BJ (cell line): ENCODE results near the gene EPOP. TPM values are rescaled to one million over a fixed set of nuclear protein-coding genes. Genes with fewer than 3 reads are reported as not detected.

Experiments used
- CTCF ChIA-PET: fragments of 350-600 bp; formaldehyde crosslinking; extraction: SDS; loops from one replicate; lab custom pipeline; 2021; ENCODE audit warnings: antibody characterized with exemption, inconsistent platforms; lab: Yijun Ruan, JAX
- POLR2A ChIA-PET: fragments of 300-600 bp; sonication (Branson Sonifier 250); formaldehyde crosslinking; extraction: SDS; loops from one replicate; lab custom pipeline; 2021; ENCODE audit warnings: antibody characterized with exemption; lab: Charles Lee
- DNase-seq: peaks from one replicate; pipeline ENCODE4 v3.0.0-alpha.2; 2011; ENCODE audit warnings: low read depth
- H3K27me3 ChIP-seq: 2 replicates; pipeline ENCODE4 v1.6.0; 2011; ENCODE audit warnings: low read length; ENCODE audit not compliant: control insufficient read depth, insufficient read depth
- H3K36me3 ChIP-seq: 2 replicates; pipeline ENCODE4 v1.5.1; 2011; ENCODE audit warnings: low read length; ENCODE audit not compliant: control insufficient read depth, insufficient read depth
- H3K4me3 ChIP-seq: 2 replicates; pipeline ENCODE4 v1.5.1; 2011; ENCODE audit warnings: low read depth, mild to moderate bottlenecking, control low read depth, low read length
- CTCF ChIP-seq: IDR thresholded peaks from 2 replicates; pipeline ENCODE4 v1.5.1; 2011; ENCODE audit warnings: low read depth, mild to moderate bottlenecking, control low read depth, inconsistent platforms, low read length, moderate library complexity; ENCODE audit not compliant: insufficient read depth
- polyA plus RNA-seq: library from polyadenylated mRNA; depleted of rRNA; stranded (reverse); fragments of >200 nt; gene quantifications from 2 replicates; pipeline ENCODE4 v1.2.3, GENCODE V29; 2011

EPOP gene
- polyA plus RNA-seq, 1 experiment = 0.52 TPM

- CTCF ChIA-PET = interaction anchor here (0.7 to 1.4 kb wide), 3 partner anchors 9 to 20 kb away, joined by 3 to 4 read pairs (median 4); no protein-coding TSS in a partner anchor
- no peak overlapping the region for H3K4me3 ChIP-seq
- TF ChIP-seq CTCF = no peak
- no peaks in the 10 kb centered on the region; the same call in none of the 2 replicates for H3K27me3 ChIP-seq
- no peak for DNase-seq
- POLR2A ChIA-PET = no interaction called here
- H3K36me3 ChIP-seq = no peaks in the 10 kb centered on the region
Measured at GRCh38 chr17:38697061-38697820, 22.5 kb upstream of the EPOP start.

- Histone ChIP-seq H3K27me3 (peaks cover 3% of the 10 kb centered on the region), H3K4me3 (no peak overlapping the region), H3K36me3 (no peaks in the 10 kb centered on the region)
- TF ChIP-seq CTCF = no peak
- POLR2A ChIA-PET = no interaction called here
- no peak for DNase-seq
- CTCF ChIA-PET = interaction anchor here (1.1 to 1.4 kb wide), 3 partner anchors 16 to 41 kb away, joined by 3 to 7 read pairs (median 4); no protein-coding TSS in a partner anchor
Measured at GRCh38 chr17:38693700-38694329, 19.1 kb upstream of the EPOP start.

- no peak for TF ChIP-seq CTCF
- H3K4me3 ChIP-seq = no peak overlapping the region
- CTCF ChIA-PET = interaction anchor here (0.9 to 1.9 kb wide), 4 partner anchors 13 to 183 kb away, joined by 3 to 6 read pairs (median 3); no protein-coding TSS in a partner anchor
Measured at GRCh38 chr17:38691154-38691553, 16.4 kb upstream of the EPOP start.

GRCh38 chr17:38690386-38690785 lies 15.6 kb upstream of the EPOP start:
- no peak for TF ChIP-seq CTCF
- Histone ChIP-seq H3K36me3 (no peaks in the 10 kb centered on the region), H3K4me3 (no peak overlapping the region), H3K27me3 (peaks cover 3% of the 10 kb centered on the region; the same call in 1 of the 2 replicates)
- ChIA-PET CTCF (interaction anchor here (0.9 to 1.9 kb wide), 7 partner anchors 14 to 484 kb away, joined by 3 to 10 read pairs (median 3); no protein-coding TSS in a partner anchor), POLR2A (interaction anchor here (0.5 kb wide), 1 partner anchor 9 kb away, joined by 5 read pairs; no protein-coding TSS in a partner anchor)
- DNase-seq = no peak

More at GRCh38 chr17:38691154-38691553, 16.4 kb upstream of the EPOP start:
- no peak for DNase-seq
- POLR2A ChIA-PET = no interaction called here
- Histone ChIP-seq H3K36me3 (no peaks in the 10 kb centered on the region), H3K27me3 (peaks cover 3% of the 10 kb centered on the region; the same call in 1 of the 2 replicates)

- Histone ChIP-seq H3K36me3 (no peaks in the 10 kb centered on the region), H3K4me3 (no peak overlapping the region), H3K27me3 (peaks cover 3% of the 10 kb centered on the region; the same call in 1 of the 2 replicates)
- TF ChIP-seq CTCF = no peak
- no peak for DNase-seq
- CTCF ChIA-PET = interaction anchor here (0.6 to 2.3 kb wide), 6 partner anchors 10 to 48 kb away, joined by 3 to 14 read pairs (median 4); no protein-coding TSS in a partner anchor
- POLR2A ChIA-PET = interaction anchor here (0.6 kb wide), 1 partner anchor 513 kb away, joined by 15 read pairs; the partner anchor contains the start of gene RPL19
Measured at GRCh38 chr17:38687286-38687685, 12.5 kb upstream of the EPOP start.
